ENCODE data around the gene PARD3B.

- TF ChIP-seq POLR2A (IDR thresholded peaks at IDR 0.05; ENCODE audit: extremely low read depth, insufficient read length) = no peak
- TF ChIP-seq, protein P1, sequence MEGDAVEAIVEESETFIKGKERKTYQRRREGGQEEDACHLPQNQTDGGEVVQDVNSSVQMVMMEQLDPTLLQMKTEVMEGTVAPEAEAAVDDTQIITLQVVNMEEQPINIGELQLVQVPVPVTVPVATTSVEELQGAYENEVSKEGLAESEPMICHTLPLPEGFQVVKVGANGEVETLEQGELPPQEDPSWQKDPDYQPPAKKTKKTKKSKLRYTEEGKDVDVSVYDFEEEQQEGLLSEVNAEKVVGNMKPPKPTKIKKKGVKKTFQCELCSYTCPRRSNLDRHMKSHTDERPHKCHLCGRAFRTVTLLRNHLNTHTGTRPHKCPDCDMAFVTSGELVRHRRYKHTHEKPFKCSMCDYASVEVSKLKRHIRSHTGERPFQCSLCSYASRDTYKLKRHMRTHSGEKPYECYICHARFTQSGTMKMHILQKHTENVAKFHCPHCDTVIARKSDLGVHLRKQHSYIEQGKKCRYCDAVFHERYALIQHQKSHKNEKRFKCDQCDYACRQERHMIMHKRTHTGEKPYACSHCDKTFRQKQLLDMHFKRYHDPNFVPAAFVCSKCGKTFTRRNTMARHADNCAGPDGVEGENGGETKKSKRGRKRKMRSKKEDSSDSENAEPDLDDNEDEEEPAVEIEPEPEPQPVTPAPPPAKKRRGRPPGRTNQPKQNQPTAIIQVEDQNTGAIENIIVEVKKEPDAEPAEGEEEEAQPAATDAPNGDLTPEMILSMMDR (IDR thresholded peaks at IDR 0.05; ENCODE audit: low read depth, low read length) = no peak
- TF ChIP-seq, protein P2, sequence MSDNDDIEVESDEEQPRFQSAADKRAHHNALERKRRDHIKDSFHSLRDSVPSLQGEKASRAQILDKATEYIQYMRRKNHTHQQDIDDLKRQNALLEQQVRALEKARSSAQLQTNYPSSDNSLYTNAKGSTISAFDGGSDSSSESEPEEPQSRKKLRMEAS (IDR thresholded peaks at IDR 0.05; ENCODE audit: low read depth, low read length) = no peak
- no peak for TF ChIP-seq MYC (IDR thresholded peaks at IDR 0.05; ENCODE audit: low read depth, low read length)
Measured at GRCh38 chr2:205032093-205032551, 486.8 kb downstream of the PARD3B start.
